HepG2 (cell line): Measurements from ENCODE around the gene ARHGAP26. TPM values are rescaled to one million over a fixed set of nuclear protein-coding genes. Genes with fewer than 3 reads are reported as not detected.

Experiments
- CSRNP1 ChIP-seq: sonication (generic); formaldehyde crosslinking; IDR thresholded peaks from 2 replicates; pipeline ENCODE4 v1.8.1; 2023; ENCODE audit warnings: mild to moderate bottlenecking, missing genetic modification reagents
- EED ChIP-seq: sonication (generic); formaldehyde crosslinking; IDR thresholded peaks from 2 replicates; pipeline ENCODE4 v1.5.0; 2020; ENCODE audit warnings: mild to moderate bottlenecking, missing genetic modification reagents
- SNAPC4 ChIP-seq: sonication (generic); formaldehyde crosslinking; IDR thresholded peaks from 2 replicates; pipeline ENCODE4 v1.4.0; 2020; ENCODE audit warnings: mild to moderate bottlenecking, missing genetic modification reagents
- SRSF1 ChIP-seq: fragments of 200-400 bp; formaldehyde crosslinking; optimal IDR thresholded peaks from 2 replicates; pipeline ENCODE3; 2017; ENCODE audit warnings: mild to moderate bottlenecking, low read depth, low read length, moderate library complexity
- ZFX ChIP-seq: sonication (generic); formaldehyde crosslinking; IDR thresholded peaks from 2 replicates; pipeline ENCODE4 v1.4.0; 2020; ENCODE audit warnings: mild to moderate bottlenecking, low read depth, missing genetic modification reagents, moderate library complexity
- ZNF574 ChIP-seq: sonication (generic); formaldehyde crosslinking; IDR thresholded peaks from 2 replicates; pipeline ENCODE4 v1.4.0; 2020; ENCODE audit warnings: missing genetic modification reagents
- ZNF598 ChIP-seq: sonication (generic); formaldehyde crosslinking; IDR thresholded peaks from 2 replicates; pipeline ENCODE4 v1.5.1; 2020; ENCODE audit warnings: mild to moderate bottlenecking, missing genetic modification reagents, borderline replicate concordance
- ZNF678 ChIP-seq: sonication (generic); formaldehyde crosslinking; IDR thresholded peaks from 2 replicates; pipeline ENCODE4 v1.4.0; 2020; ENCODE audit warnings: mild to moderate bottlenecking, missing genetic modification reagents
- polyA plus RNA-seq, 8 experiments: library from polyadenylated mRNA; depleted of rRNA in 3 of 8; stranded (reverse) in 7 of 8; unstranded in 1 of 8; fragments of >200 nt; fragmentation: Illumina TruSeq in 4 of 8; extraction: Trizol in 4 of 8; gene quantifications; 2 replicates each; pipeline versions ENCODE4 v1.2.1 to v1.2.3, GENCODE V29; 2011 to 2016; ENCODE audit warnings: low read depth in 4 of 8, missing spikeins in 1 of 8, mixed read lengths in 1 of 8; ENCODE audit not compliant: insufficient read depth in 1 of 8
- total RNA-seq, 5 experiments: library from RNA; depleted of rRNA; stranded (reverse); fragments of >200 nt; fragmentation: Illumina TruSeq; extraction: Trizol; gene quantifications; 2 replicates each; pipeline ENCODE4 v1.2.3, GENCODE V29; 2016; ENCODE audit warnings: low read depth in 1 of 5
- TF ChIP-seq, protein P1 (sequence below): sonication (generic); formaldehyde crosslinking; IDR thresholded peaks from 2 replicates; pipeline ENCODE4 v1.8.0; 2022; ENCODE audit warnings: missing genetic modification reagents, mild to moderate bottlenecking, moderate library complexity, borderline replicate concordance
- TF ChIP-seq, protein P2 (sequence below): sonication (generic); formaldehyde crosslinking; IDR thresholded peaks from 2 replicates; pipeline ENCODE4 v1.8.1; 2023; ENCODE audit warnings: mild to moderate bottlenecking, missing genetic modification reagents, borderline replicate concordance
- TF ChIP-seq, protein P3 (sequence below): sonication (generic); formaldehyde crosslinking; IDR thresholded peaks from 2 replicates; pipeline ENCODE4 v1.8.0; 2022; ENCODE audit warnings: mild to moderate bottlenecking, missing genetic modification reagents, moderate library complexity

The ARHGAP26 gene
- total and polyA plus RNA-seq, 2 of the 13 experiments (the other 11 are each of a cell fraction or from before 2014, with no cell fraction given) = 9.6 to 18.2 TPM

GRCh38 chr5:142770650-142771609 lies 753 bp downstream of the ARHGAP26 start (continued):
- TF ChIP-seq ZNF678 (no peak), EED (CRISPR knock-in tag) (peak; percentile 81), CSRNP1 (CRISPR knock-in tag) (peak; percentile 23; the same call in 1 of the 2 replicates), SNAPC4 (CRISPR knock-in tag) (no peak), ZNF598 (CRISPR knock-in tag) (peak; percentile 55; the same call in 1 of the 2 replicates), ZFX (CRISPR knock-in tag) (peak; percentile 26), SRSF1 (no peak), ZNF574 (CRISPR knock-in tag) (peak; percentile 53; the same call in 1 of the 2 replicates)
- TF ChIP-seq, protein P1, sequence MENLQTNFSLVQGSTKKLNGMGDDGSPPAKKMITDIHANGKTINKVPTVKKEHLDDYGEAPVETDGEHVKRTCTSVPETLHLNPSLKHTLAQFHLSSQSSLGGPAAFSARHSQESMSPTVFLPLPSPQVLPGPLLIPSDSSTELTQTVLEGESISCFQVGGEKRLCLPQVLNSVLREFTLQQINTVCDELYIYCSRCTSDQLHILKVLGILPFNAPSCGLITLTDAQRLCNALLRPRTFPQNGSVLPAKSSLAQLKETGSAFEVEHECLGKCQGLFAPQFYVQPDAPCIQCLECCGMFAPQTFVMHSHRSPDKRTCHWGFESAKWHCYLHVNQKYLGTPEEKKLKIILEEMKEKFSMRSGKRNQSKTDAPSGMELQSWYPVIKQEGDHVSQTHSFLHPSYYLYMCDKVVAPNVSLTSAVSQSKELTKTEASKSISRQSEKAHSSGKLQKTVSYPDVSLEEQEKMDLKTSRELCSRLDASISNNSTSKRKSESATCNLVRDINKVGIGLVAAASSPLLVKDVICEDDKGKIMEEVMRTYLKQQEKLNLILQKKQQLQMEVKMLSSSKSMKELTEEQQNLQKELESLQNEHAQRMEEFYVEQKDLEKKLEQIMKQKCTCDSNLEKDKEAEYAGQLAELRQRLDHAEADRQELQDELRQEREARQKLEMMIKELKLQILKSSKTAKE (CRISPR knock-in tag) = 0 out of 2 replicates have a peak, but pooled peaks have one; percentile 31
- TF ChIP-seq, protein P2, sequence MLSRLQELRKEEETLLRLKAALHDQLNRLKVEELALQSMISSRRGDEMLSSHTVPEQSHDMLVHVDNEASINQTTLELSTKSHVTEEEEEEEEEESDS (CRISPR knock-in tag) = 0 out of 2 replicates have a peak, but pooled peaks have one; percentile 4
- TF ChIP-seq, protein P3, sequence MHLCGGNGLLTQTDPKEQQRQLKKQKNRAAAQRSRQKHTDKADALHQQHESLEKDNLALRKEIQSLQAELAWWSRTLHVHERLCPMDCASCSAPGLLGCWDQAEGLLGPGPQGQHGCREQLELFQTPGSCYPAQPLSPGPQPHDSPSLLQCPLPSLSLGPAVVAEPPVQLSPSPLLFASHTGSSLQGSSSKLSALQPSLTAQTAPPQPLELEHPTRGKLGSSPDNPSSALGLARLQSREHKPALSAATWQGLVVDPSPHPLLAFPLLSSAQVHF (CRISPR knock-in tag) = peak; percentile 37; the same call in 1 of the 2 replicates
